Spleen (tissue), 11 donors: ENCODE measurements around the gene ZNF331. TPM values are rescaled to one million over a fixed set of nuclear protein-coding genes. Genes with fewer than 3 reads are reported as not detected.

Experiments used
- DNase-seq: peaks from one replicate; pipeline ENCODE4 v3.0.0-alpha.2; 2020
- H3K27ac ChIP-seq, 8 donors: fragments of 200-600 bp; sonication (generic) in 7 of 8; 1 replicate in 4 of 8; 2 replicates in 4 of 8; pipeline versions ENCODE4 v1.5.0 to v1.8.0; 2016 to 2021; ENCODE audit warnings: inconsistent platforms in 4 of 8, mild to moderate bottlenecking in 4 of 8, moderate library complexity in 1 of 8
- H3K27me3 ChIP-seq, 7 donors: fragments of 200-600 bp; sonication (generic) in 6 of 7; replicated peaks in 1 of 7; 1 replicate in 4 of 7; 2 replicates in 3 of 7; pipeline versions ENCODE4 v1.5.0 to v1.8.0; 2016 to 2021; ENCODE audit warnings: inconsistent platforms in 3 of 7, mild to moderate bottlenecking in 1 of 7
- H3K36me3 ChIP-seq, 6 donors: fragments of 200-600 bp; sonication (generic) in 5 of 6; 1 replicate in 4 of 6; 2 replicates in 2 of 6; pipeline versions ENCODE4 v1.5.0 to v1.8.0; 2016 to 2021; ENCODE audit warnings: inconsistent platforms in 2 of 6
- H3K4me1 ChIP-seq, 6 donors: fragments of 200-600 bp; sonication (generic) in 5 of 6; 1 replicate in 3 of 6; 2 replicates in 3 of 6; pipeline versions ENCODE4 v1.5.0 to v1.8.0; 2016 to 2021; ENCODE audit warnings: inconsistent platforms in 3 of 6
- H3K4me3 ChIP-seq, 8 donors: fragments of 200-600 bp; sonication (generic) in 7 of 8; 1 replicate in 4 of 8; 2 replicates in 4 of 8; pipeline versions ENCODE4 v1.5.0 to v1.8.0; 2016 to 2021; ENCODE audit warnings: inconsistent platforms in 4 of 8, mild to moderate bottlenecking in 4 of 8, moderate library complexity in 2 of 8
- H3K9me3 ChIP-seq, 8 donors: fragments of 200-600 bp; sonication (generic) in 7 of 8; 1 replicate in 4 of 8; 2 replicates in 4 of 8; pipeline versions ENCODE4 v1.5.0 to v1.8.0; 2016 to 2021; ENCODE audit warnings: inconsistent platforms in 4 of 8
- POLR2A ChIP-seq, 3 donors: fragments of 450-650 bp; IDR thresholded peaks; one replicate each; pipeline ENCODE4 v1.5.1; 2017; ENCODE audit warnings: antibody characterized with exemption in 3 of 3, mild to moderate bottlenecking in 1 of 3
- POLR2AphosphoS5 ChIP-seq, 3 donors: sonication (generic); formaldehyde crosslinking; IDR thresholded peaks; one replicate each; pipeline ENCODE4 v1.5.1; 2017; ENCODE audit warnings: antibody characterized with exemption in 3 of 3
- WGBS, 5 donors: extraction: QIAGEN DNeasy Blood & Tissue Kit in 3 of 5; methylation state at CpG; one replicate each; pipeline versions ENCODE4 v1.1.5 to v1.1.7; 2013 to 2018; 5-methylcytosine and 5-hydroxymethylcytosine counted together
- intact Hi-C: fragments of 100-400 bp; cut with DNase I; formaldehyde crosslinking; loops from one replicate; pipeline ENCODE4 v1.15.0; 2023; ENCODE audit warnings: low total_unique reads
- polyA plus RNA-seq, 3 donors: library from polyadenylated mRNA; stranded (reverse); fragments of 200-250 nt; gene quantifications; one replicate each; pipeline ENCODE4 v1.2.1, GENCODE V29; 2013
- total RNA-seq, 7 donors: library from RNA; depleted of rRNA in 3 of 7; stranded (reverse); fragments of >200 nt in 3 of 7; fragmentation: NEBNext Ultra II Directional in 4 of 7; extraction: Animal tissue kit (Norgen Biotek cat#: 25700) in 4 of 7; gene quantifications; one replicate each; pipeline versions ENCODE4 v1.1.0 to v1.2.1, GENCODE V29; 2016 to 2021
- TF ChIP-seq, protein P1 (sequence below), 11 experiments: fragments of 200-600 bp in 7 of 11; fragments of 450-650 bp in 4 of 11; sonication (generic) in 4 of 11; IDR thresholded peaks in 8 of 11; conservative IDR thresholded peaks in 3 of 11; 1 replicate in 7 of 11; 2 replicates in 4 of 11; pipeline versions ENCODE4 v1.4.0 to v1.8.0; 2016 to 2021; ENCODE audit warnings: antibody characterized with exemption in 11 of 11, inconsistent platforms in 4 of 11, mild to moderate bottlenecking in 1 of 11
- donor health status: healthy with polysubstance abuse.
- donor health status: DM: no; HTN: no; CAD: no; lungs with moderate emphysema.
- donor health status: DM: no; HTN: no; CAD: no.
- donor health status: Bipolar disorder and iron deficiency.
- donor health status: healthy.
- donor health status: DM: no; HTN: no; CAD: no.
- donor health status: DM: yes; HTN: yes; CAD: no.

The ZNF331 gene
- total and polyA plus RNA-seq, 10 donors: 9.4 to 31.1 (median 23.5) TPM

DNA sequence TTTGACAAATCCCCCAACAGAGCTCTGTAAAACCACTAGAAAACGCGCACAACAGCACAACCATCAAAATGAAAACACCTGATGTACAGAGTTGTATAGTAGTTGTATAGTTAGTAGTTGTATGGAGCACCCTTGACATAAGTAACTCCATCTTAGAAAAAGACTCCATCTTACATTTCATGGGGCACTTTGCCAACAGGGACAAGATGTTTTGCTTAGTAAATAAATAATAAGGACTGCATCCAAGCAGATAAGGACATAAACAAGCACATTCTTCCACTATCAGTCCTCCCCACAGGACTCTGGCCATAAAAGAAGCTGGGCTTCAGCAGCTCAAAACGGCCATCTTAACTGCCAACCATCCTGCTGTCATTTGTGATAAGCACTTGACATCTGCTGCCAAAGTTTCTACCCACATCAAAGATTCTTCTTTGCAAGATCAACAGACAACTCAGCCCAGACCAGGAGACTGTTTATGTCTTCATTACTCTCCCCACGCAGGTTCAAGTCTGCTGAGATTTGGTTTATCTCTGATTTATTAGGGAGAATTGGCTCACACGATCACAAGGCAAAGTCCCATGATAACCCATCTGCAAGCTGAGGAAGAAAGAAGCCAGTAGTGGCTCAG lies 20.7 kb upstream of the ZNF331 start:
- H3K4me3 ChIP-seq: no peak overlapping the region
- H3K9me3 ChIP-seq: peaks cover 0 to 39% (median 19%) of the 10 kb centered on the region in 8 donors
- WGBS, 5 donors: 68 to 78% (median 73%) methylated on average over 5 of the region's 5 CpGs
- intact Hi-C loops: loop anchor here (10.0 kb wide), 1 partner anchor 92 kb away; no protein-coding TSS in a partner anchor
- H3K36me3 ChIP-seq: no peaks in the 10 kb centered on the region
- no peak for DNase-seq
- no peak overlapping the region for H3K27ac ChIP-seq
- peaks cover 4 to 17% (median 14%) of the 10 kb centered on the region in 6 donors for H3K4me1 ChIP-seq
- H3K27me3 ChIP-seq: no peaks in the 10 kb centered on the region
- TF ChIP-seq POLR2AphosphoS5 (IDR thresholded peaks at IDR 0.05) (no peak), POLR2A (IDR thresholded peaks at IDR 0.05) (no peak)
- TF ChIP-seq, protein P1, sequence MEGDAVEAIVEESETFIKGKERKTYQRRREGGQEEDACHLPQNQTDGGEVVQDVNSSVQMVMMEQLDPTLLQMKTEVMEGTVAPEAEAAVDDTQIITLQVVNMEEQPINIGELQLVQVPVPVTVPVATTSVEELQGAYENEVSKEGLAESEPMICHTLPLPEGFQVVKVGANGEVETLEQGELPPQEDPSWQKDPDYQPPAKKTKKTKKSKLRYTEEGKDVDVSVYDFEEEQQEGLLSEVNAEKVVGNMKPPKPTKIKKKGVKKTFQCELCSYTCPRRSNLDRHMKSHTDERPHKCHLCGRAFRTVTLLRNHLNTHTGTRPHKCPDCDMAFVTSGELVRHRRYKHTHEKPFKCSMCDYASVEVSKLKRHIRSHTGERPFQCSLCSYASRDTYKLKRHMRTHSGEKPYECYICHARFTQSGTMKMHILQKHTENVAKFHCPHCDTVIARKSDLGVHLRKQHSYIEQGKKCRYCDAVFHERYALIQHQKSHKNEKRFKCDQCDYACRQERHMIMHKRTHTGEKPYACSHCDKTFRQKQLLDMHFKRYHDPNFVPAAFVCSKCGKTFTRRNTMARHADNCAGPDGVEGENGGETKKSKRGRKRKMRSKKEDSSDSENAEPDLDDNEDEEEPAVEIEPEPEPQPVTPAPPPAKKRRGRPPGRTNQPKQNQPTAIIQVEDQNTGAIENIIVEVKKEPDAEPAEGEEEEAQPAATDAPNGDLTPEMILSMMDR (IDR thresholded peaks at IDR 0.05 in 8 of 11, conservative IDR thresholded peaks at IDR 0.05 in 3 of 11): no peak

DNA sequence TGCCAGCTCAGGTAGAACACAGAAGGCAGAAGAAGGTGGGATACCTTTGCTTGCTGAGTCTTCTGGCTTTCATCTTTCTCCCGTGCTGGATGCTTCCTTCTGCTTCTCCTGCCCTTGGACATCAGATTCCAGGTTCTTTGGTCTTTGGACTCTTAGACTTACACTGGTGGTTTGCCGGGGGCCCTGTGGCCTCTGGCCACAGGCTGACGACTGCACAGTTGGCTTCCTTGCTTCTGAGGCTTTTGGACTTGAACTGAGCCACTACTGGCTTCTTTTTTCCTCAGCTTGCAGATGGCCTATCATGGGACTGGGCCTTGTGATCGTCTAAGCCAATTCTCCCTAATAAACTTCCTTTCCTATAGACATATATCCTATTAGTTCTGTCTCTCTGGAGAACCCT lies 19.8 kb upstream of the ZNF331 start:
- Histone ChIP-seq H3K27ac (no peak overlapping the region), H3K36me3 (no peaks in the 10 kb centered on the region), H3K27me3 (no peaks in the 10 kb centered on the region), H3K4me3 (no peak overlapping the region), H3K9me3 (peaks cover 0 to 45% (median 19%) of the 10 kb centered on the region in 8 donors), H3K4me1 (peaks cover 4 to 17% (median 14%) of the 10 kb centered on the region in 6 donors)
- 81 to 94% (median 88%) methylated on average over 4 of the region's 4 CpGs for WGBS, 5 donors
- intact Hi-C loops: loop anchor here (10.0 kb wide), 1 partner anchor 93 kb away; no protein-coding TSS in a partner anchor
- no peak for DNase-seq
- TF ChIP-seq POLR2AphosphoS5 (IDR thresholded peaks at IDR 0.05): no peak
- TF ChIP-seq, protein P1 (IDR thresholded peaks at IDR 0.05 in 8 of 11, conservative IDR thresholded peaks at IDR 0.05 in 3 of 11): no peak
- TF ChIP-seq POLR2A (IDR thresholded peaks at IDR 0.05): no peak

DNA sequence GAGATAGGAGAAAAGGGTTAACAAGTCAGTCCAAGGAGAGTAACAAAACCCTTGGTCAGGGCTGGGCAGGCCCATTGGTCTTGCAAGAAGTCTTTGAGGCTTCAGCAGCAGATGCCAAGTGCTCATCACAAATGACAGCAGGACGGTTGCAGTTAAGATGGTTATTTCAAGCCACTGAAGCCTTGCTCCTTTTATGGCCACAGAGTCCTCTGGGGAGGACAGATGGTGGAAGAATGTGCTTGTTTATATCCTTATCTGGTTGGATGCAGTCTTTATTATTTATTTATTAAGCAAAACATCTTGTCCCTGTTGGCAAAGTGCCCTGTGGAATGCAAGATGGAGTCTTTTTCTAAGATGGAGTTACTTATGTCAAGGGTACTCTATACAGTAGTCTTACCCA lies 19.2 kb upstream of the ZNF331 start:
- 71 to 94% (median 80%) methylated on average over 1 of the region's 1 CpG for WGBS, 5 donors
- Histone ChIP-seq H3K27ac (no peak overlapping the region), H3K9me3 (peaks cover 0 to 50% (median 19%) of the 10 kb centered on the region in 8 donors)

DNA sequence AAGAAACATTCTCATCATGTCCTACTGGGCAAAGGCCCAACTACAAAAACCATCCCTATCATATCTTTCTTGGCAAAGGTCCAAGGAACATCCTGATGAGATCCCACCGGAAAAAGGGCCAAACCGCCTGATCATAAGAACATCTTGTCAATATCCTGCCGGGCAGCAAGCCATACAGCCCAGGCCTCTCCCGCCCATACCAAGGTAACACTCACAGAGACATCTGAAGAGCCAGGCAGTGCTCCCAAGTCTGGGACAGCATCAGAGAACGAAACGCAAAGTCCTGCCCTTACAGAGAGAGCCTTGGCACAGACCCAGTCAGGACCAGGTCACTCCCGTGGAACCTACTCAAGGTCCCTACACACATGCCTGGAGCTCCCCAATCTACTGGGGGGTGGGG lies 18.5 kb upstream of the ZNF331 start:
- 77 to 91% (median 90%) methylated on average over 7 of the region's 7 CpGs for WGBS, 5 donors
- no peak for TF ChIP-seq POLR2A (IDR thresholded peaks at IDR 0.05)
- TF ChIP-seq, protein P1 (IDR thresholded peaks at IDR 0.05 in 8 of 11, conservative IDR thresholded peaks at IDR 0.05 in 3 of 11): no peak
- TF ChIP-seq POLR2AphosphoS5 (IDR thresholded peaks at IDR 0.05): no peak
- Histone ChIP-seq H3K4me1 (peaks cover 4 to 17% (median 14%) of the 10 kb centered on the region in 6 donors), H3K36me3 (no peaks in the 10 kb centered on the region), H3K4me3 (no peak overlapping the region), H3K9me3 (peaks cover 0 to 54% (median 19%) of the 10 kb centered on the region in 8 donors), H3K27me3 (no peaks in the 10 kb centered on the region), H3K27ac (no peak overlapping the region)
- intact Hi-C loops: loop anchor here (10.0 kb wide), 1 partner anchor 95 kb away; no protein-coding TSS in a partner anchor
- no peak for DNase-seq

More for the DNA sequence above, 19.2 kb upstream of the ZNF331 start:
- no peak for DNase-seq
- Histone ChIP-seq H3K4me3 (no peak overlapping the region), H3K27me3 (no peaks in the 10 kb centered on the region), H3K36me3 (no peaks in the 10 kb centered on the region), H3K4me1 (peaks cover 4 to 17% (median 14%) of the 10 kb centered on the region in 6 donors)
- intact Hi-C loops: loop anchor here (10.0 kb wide), 1 partner anchor 94 kb away; no protein-coding TSS in a partner anchor
- TF ChIP-seq POLR2A (IDR thresholded peaks at IDR 0.05) (no peak), POLR2AphosphoS5 (IDR thresholded peaks at IDR 0.05) (no peak)
- TF ChIP-seq, protein P1 (IDR thresholded peaks at IDR 0.05 in 8 of 11, conservative IDR thresholded peaks at IDR 0.05 in 3 of 11): no peak
